Measurements from ENCODE around the gene COMTD1. TPM values are rescaled to one million over a fixed set of nuclear protein-coding genes. Genes with fewer than 3 reads are reported as not detected.

The COMTD1 gene
- total and polyA plus RNA-seq, 2 donors (not counting 1 experiment from before 2014, with no cell fraction given) = 14.5 to 23.8 TPM

GRCh38 chr10:75187961-75188426 is 47.8 kb downstream of the COMTD1 start:
- Histone ChIP-seq H3K4me3 (ENCODE audit: control extremely low read depth in 1 of 5, extremely low read depth in 1 of 5, insufficient read depth in 1 of 5, low read depth in 2 of 5, low read length in 4 of 5) (no peak overlapping the region), H3K4me1 (ENCODE audit: control insufficient read depth in 2 of 2, insufficient read depth in 2 of 2, low read length in 2 of 2) (peaks cover 3% of the 10 kb centered on the region in 2 donors), H3K9ac (ENCODE audit: low read length) (no peak overlapping the region), H3K36me3 (replicated peaks in 1 of 2; ENCODE audit: control extremely low read depth in 1 of 2, control insufficient read depth in 1 of 2, extremely low read depth in 1 of 2, insufficient read depth in 2 of 2, low read length in 1 of 2) (no peaks in the 10 kb centered on the region), H3K4me2 (replicated peaks; ENCODE audit: low read depth, low read length, poor library complexity, severe bottlenecking) (no peak overlapping the region), H3K27me3 (replicated peaks in 1 of 4; ENCODE audit: control extremely low read depth in 1 of 4, control insufficient read depth in 3 of 4, insufficient read depth in 4 of 4, low read length in 3 of 4) (no peaks in the 10 kb centered on the region), H4K20me1 (ENCODE audit: control insufficient read depth, insufficient read depth, low read length, poor library complexity, severe bottlenecking) (no peaks in the 10 kb centered on the region), H3K79me2 (ENCODE audit: control insufficient read depth, insufficient read depth, low read length) (no peaks in the 10 kb centered on the region), H2AFZ (ENCODE audit: insufficient read depth, low read depth, low read length, poor library complexity, severe bottlenecking) (no peak overlapping the region), H3K9me3 (ENCODE audit: control extremely low read depth in 1 of 3, control insufficient read depth in 2 of 3, insufficient read depth in 1 of 3, low read length in 2 of 3) (no peaks in the 10 kb centered on the region), H3K27ac (ENCODE audit: low read length in 2 of 2) (peak overlapping the region in 1 of 2 donors; percentile 11)
- ChIA-PET POLR2A (interaction anchor here (0.6 to 1.3 kb wide), 4 partner anchors 23 to 1373 kb away, joined by 3 to 5 read pairs (median 4); partner anchors contain the start of gene VDAC2), CTCF (interaction anchor here (1.0 to 5.2 kb wide), 17 partner anchors 8 to 75 kb away, joined by 3 to 138 read pairs (median 4); partner anchors contain the start of genes COMTD1 and VDAC2)
- no peak overlapping the region for H3K4me3 Mint-ChIP-seq
- H3K4me1 Mint-ChIP-seq = no peaks in the 10 kb centered on the region
- ATAC-seq (ENCODE audit: low read depth) = peak; percentile 73
- H3K27me3 Mint-ChIP-seq = no peaks in the 10 kb centered on the region
- H3K27ac Mint-ChIP-seq = peak overlapping the region; percentile 41
- TF ChIP-seq EZH2 (IDR thresholded peaks at IDR 0.05; ENCODE audit: borderline replicate concordance, insufficient read depth, low read depth, low read length, poor library complexity, severe bottlenecking) (no peak), CTCF (IDR thresholded peaks at IDR 0.05) (peak; percentile 79)
- peak; percentile 77 for DNase-seq
- intact Hi-C loops (cut with micrococcal nuclease) = loop anchor here (1.0 kb wide), 3 partner anchors 22 to 48 kb away; partner anchors contain the start of gene VDAC2
- H3K9me3 Mint-ChIP-seq (ENCODE audit: insufficient read depth) = no peaks in the 10 kb centered on the region
- WGBS (ENCODE audit: insufficient coverage) = no CpG with 5 or more reads among the region's 3 CpGs

GRCh38 chr10:75186310-75186709 is 49.4 kb downstream of the COMTD1 start:
- H3K9ac ChIP-seq (ENCODE audit: low read length) = no peak overlapping the region
- ATAC-seq (ENCODE audit: low read depth) (no peak), DNase-seq (no peak)
- H3K4me1 Mint-ChIP-seq = no peaks in the 10 kb centered on the region
- POLR2A ChIA-PET = interaction anchor here (0.6 kb wide), 1 partner anchor 123 kb away, joined by 3 read pairs; no protein-coding TSS in a partner anchor
- H3K79me2 ChIP-seq (ENCODE audit: control insufficient read depth, insufficient read depth, low read length) = no peaks in the 10 kb centered on the region
- no peak for TF ChIP-seq EZH2 (IDR thresholded peaks at IDR 0.05; ENCODE audit: borderline replicate concordance, insufficient read depth, low read depth, low read length, poor library complexity, severe bottlenecking)
- no peak for TF ChIP-seq CTCF (IDR thresholded peaks at IDR 0.05)
- no peak overlapping the region for H3K4me2 ChIP-seq (replicated peaks; ENCODE audit: low read depth, low read length, poor library complexity, severe bottlenecking)
- no peaks in the 10 kb centered on the region for H3K9me3 ChIP-seq (ENCODE audit: control extremely low read depth in 1 of 3, control insufficient read depth in 2 of 3, insufficient read depth in 1 of 3, low read length in 2 of 3)
- peak overlapping the region; percentile 68 for H3K27ac Mint-ChIP-seq
- no peaks in the 10 kb centered on the region for H3K27me3 Mint-ChIP-seq
- H3K4me1 ChIP-seq (ENCODE audit: control insufficient read depth in 2 of 2, insufficient read depth in 2 of 2, low read length in 2 of 2) = peaks cover 3% of the 10 kb centered on the region in 2 donors
- H3K9me3 Mint-ChIP-seq (ENCODE audit: insufficient read depth) = no peaks in the 10 kb centered on the region
- H3K27ac ChIP-seq (ENCODE audit: low read length in 2 of 2) = no peak overlapping the region
- H4K20me1 ChIP-seq (ENCODE audit: control insufficient read depth, insufficient read depth, low read length, poor library complexity, severe bottlenecking) = no peaks in the 10 kb centered on the region
- WGBS (ENCODE audit: insufficient coverage) = 60% methylated on average over 1 of the region's 4 CpGs
- H3K4me3 Mint-ChIP-seq = no peak overlapping the region
- CTCF ChIA-PET = interaction anchor here (0.5 to 5.2 kb wide), 6 partner anchors 10 to 507 kb away, joined by 3 to 138 read pairs (median 4); partner anchors contain the start of gene COMTD1
- no peak overlapping the region for H2AFZ ChIP-seq (ENCODE audit: insufficient read depth, low read depth, low read length, poor library complexity, severe bottlenecking)
- intact Hi-C loops (cut with micrococcal nuclease) = no loop called here
- peaks cover 1 to 4% of the 10 kb centered on the region in 2 experiments for H3K36me3 ChIP-seq (replicated peaks in 1 of 2; ENCODE audit: control extremely low read depth in 1 of 2, control insufficient read depth in 1 of 2, extremely low read depth in 1 of 2, insufficient read depth in 2 of 2, low read length in 1 of 2)
- no peaks in the 10 kb centered on the region for H3K27me3 ChIP-seq (replicated peaks in 1 of 4; ENCODE audit: control extremely low read depth in 1 of 4, control insufficient read depth in 3 of 4, insufficient read depth in 4 of 4, low read length in 3 of 4)
- H3K4me3 ChIP-seq (ENCODE audit: control extremely low read depth in 1 of 5, extremely low read depth in 1 of 5, insufficient read depth in 1 of 5, low read depth in 2 of 5, low read length in 4 of 5) = no peak overlapping the region

Data from B cell (primary cell).